ENCODE measurements around the gene TPD52L3.

The TPD52L3 gene

GRCh38 chr9:6328103-6328502, at the start of gene TPD52L3:
Gene TPD52L3 (plus strand): TSS chr9:6328375. CDS start chr9:6328596, 221 bp downstream.
- no peak for DNase-seq

GRCh38 chr9:6301858-6302257, 26.3 kb upstream of the TPD52L3 start:
- no peak for DNase-seq

GRCh38 chr9:6302417-6302816, 25.8 kb upstream of the TPD52L3 start:
- DNase-seq, result no peak

DNA sequence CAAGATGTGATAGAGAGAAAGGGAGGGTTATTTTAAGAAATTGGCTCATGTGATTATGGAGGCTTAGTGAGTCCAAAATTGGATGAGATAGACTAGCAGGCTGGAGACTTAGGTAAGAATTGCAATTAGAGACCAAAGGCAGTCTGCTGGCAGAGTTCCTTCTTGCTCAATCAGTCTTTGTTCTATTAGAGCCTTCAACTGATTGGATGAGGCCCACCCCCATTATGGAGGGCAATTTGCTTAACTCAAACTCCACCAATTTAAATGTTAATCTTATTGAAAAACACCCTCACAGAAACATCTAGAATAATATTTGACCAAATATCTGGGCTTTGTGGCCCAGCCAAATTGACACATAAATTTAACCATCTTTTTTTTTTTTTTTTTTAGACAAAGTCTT, 23.9 kb upstream of the TPD52L3 start:
- no peak for DNase-seq

DNA sequence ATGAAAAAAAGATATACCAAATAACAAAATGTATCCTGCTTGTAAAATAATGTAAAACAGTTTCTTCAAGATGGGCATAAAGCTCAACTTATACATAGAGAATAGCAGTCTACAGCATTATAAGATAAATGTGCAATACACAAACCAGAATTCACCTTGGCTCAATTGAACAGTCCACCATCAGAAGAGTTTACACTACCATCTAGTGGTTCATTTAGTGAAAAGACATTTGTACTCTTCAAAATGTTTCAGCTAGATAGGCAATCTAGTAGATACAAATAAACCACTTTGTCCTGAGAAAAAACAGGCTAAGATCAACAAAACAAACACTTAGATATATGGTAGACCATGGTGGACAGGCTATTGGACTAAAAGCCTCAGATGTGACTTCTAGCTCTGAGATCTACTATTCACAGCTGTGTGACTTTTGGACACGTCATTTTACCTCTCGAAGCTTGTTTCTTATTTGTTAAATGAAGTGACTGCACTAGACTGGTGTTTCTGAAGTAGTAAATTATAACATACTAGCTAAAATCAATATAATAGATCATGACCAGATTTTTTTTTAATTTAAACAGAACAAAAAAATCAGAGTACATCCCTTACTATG, 22.1 kb upstream of the TPD52L3 start:
- DNase-seq, result no peak

- no peak for DNase-seq
Observed at GRCh38 chr9:6307551-6308096, 20.6 kb upstream of the TPD52L3 start.

DNA sequence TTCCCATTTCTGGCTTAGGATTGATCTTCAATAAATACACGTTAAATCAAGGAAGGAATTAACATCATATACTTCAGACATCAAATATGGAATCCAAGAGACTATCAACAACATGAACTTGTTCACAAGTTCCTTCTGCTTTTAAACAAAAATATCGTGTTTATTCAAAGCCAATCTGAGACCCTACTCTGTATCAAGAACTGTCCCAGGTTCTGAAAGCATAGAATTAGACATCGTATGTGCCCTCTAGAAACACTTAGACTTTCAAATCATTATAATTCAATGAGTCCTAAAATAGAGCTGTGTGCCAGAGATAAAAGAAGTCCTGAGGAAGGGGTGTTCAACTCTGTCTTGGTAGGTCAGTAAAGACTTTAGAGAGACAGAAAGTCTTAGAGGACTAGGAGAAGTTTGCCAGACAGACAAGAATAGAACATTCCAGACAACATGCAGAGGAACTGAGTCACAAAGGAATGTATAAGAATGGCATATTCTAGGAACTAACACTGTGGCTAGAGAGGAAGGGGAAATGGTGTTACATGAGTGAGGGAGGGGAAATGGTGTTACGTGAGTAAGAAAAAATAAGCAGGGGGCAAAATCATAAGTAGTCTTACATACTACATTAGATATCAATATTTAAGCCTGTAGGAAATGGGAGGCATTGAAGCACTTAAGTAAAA, 2.9 kb downstream of the TPD52L3 start:
- DNase-seq, result no peak

- DNase-seq, result no peak
Observed at GRCh38 chr9:6334305-6334704, 6.1 kb downstream of the TPD52L3 start.

GRCh38 chr9:6348766-6349165, 20.6 kb downstream of the TPD52L3 start:
- DNase-seq, result no peak

DNA sequence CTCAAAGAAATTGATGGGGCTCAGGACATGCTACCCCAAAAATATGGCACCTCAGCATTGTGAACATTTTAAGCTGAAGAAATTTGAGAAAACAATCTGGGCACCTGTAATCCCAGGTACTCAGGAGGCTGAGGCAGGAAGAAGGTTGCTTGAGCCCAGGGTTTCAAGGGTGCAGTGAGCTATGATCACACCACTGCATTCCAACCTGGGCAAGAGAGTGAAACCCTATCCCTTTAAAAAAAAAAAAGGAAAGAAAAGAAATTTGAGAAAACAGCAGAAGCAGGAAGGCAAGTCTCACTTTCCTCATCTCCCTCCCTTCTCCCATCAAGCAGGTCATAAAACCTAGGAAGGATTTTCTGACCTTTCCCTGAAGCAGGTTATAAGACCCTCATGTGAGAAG, 23.6 kb downstream of the TPD52L3 start:
- DNase-seq, result no peak

DNA sequence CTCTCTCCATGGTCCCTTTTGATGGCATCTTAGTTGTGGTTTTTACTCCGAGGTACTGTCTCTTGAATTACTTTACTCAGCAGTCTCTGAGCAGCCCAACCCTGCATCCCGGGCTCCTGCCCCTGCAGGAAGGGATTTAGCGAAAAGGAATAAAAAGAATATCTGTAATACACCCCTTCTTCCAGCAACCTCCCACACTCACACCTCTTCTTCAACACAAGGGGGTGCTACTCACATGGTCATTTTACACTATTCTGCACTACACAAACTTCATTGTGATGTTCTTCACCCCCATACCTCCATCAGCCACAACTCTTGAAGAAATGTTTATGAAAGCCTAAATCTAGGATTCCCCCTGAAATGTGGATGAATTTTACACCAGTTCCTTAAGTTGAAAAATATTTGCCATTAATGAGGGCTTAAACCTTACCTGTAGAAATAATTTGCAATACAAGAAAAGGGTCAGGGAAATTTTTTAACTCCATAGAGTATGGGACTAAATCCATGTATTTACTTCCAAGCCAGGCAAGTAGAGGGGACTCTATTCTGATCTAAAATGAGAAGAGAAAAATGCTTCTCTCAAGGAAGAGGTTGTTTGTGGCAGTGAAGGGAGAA, 26.0 kb downstream of the TPD52L3 start:
- DNase-seq, result no peak

GRCh38 chr9:6355728-6356127, 27.6 kb downstream of the TPD52L3 start:
- no peak for DNase-seq

- no peak for DNase-seq
Observed at GRCh38 chr9:6356441-6356840, 28.3 kb downstream of the TPD52L3 start.

- no peak for DNase-seq
Observed at GRCh38 chr9:6356904-6357303, 28.7 kb downstream of the TPD52L3 start.

DNA sequence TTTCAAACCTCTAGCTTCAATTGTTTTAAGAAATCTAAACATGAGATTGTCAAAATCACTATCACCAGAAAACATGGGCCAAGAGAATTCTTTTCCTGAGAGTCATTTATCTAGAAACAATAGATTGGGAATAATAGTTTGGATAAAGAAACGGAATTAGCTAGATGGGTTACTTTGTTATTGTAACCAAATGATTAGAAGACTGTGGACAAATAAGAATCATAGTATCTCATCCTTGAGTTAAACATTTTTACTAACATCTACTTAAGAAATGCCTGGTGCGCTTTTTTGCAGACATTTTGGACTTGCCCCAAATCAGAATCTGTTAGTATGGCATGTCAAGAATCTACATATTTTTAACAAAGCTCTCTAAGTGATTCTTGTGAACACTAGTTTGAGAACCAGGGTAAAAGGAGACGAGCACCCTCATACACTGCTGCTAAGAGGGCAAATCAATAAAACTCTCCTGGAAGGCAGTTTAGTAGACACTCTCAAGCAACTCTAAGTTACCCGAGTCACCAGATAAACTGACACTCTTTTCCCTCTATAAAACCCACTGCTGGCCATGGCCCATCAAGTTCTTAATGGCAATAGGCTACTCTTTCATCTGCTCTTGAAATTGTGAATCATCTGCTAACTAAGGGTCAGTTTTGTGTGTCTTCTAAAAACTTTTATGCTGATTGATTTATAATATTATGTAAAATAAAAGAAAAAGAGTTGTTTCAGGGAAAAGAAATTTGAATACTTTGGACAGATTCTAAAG, 39.1 kb downstream of the TPD52L3 start:
- DNase-seq, result no peak

DNA sequence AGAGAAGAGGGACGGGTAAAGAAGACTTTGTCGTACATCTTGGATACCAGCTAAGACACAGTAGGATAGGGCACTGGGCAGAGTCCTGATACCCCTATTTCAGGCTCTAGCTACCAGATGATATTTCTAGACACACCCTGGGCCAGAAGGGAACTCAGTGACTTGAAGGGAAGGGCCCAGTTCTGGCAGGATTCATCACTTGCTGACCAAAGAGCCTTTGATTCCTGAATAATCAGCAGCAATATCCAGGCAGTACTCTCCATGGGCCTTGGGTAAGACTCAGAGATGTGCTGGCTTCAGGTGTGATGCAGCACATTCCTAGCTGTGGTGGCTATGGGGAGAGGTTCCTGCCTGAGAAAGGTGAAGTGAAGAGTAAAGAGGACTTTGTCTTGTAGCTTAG, 40.7 kb downstream of the TPD52L3 start:
- DNase-seq, result no peak
